Small intestine (tissue), 7 donors: ENCODE measurements around the gene DNAJB5. TPM values are rescaled to one million over a fixed set of nuclear protein-coding genes. Genes with fewer than 3 reads are reported as not detected.
"Not testable (repeated sequence)": the region's sequence is repeated elsewhere in the genome, so short reads cannot be mapped to it uniquely, and the experiment has no call there.

Source experiments
- DNase-seq, 2 donors: peaks; one replicate each; pipeline versions ENCODE4 v3.0.0 to v3.0.0-alpha.2; 2013
- FAIRE-seq: peaks from 2 replicates; lab custom pipeline; 2012; peaks lifted over from hg19 to GRCh38; lab: Jason Lieb, UNC
- H3K27ac ChIP-seq, 3 donors: one replicate each; pipeline ENCODE4 v1.5.1; 2013; ENCODE audit warnings: low read length in 2 of 3, mild to moderate bottlenecking in 2 of 3, control low read depth in 1 of 3, inconsistent platforms in 1 of 3, low read depth in 1 of 3, moderate library complexity in 1 of 3
- H3K27me3 ChIP-seq, 3 donors: one replicate each; pipeline ENCODE4 v1.6.1; 2013; ENCODE audit warnings: low read length in 3 of 3, inconsistent platforms in 1 of 3; ENCODE audit not compliant: control insufficient read depth in 3 of 3, insufficient read depth in 3 of 3
- H3K36me3 ChIP-seq, 3 donors: one replicate each; pipeline ENCODE4 v1.6.1; 2013; ENCODE audit warnings: low read length in 3 of 3, inconsistent platforms in 1 of 3, low read depth in 1 of 3, mild to moderate bottlenecking in 1 of 3, moderate library complexity in 1 of 3; ENCODE audit not compliant: control insufficient read depth in 3 of 3, insufficient read depth in 2 of 3
- H3K4me1 ChIP-seq, 3 donors: one replicate each; pipeline ENCODE4 v1.6.1; 2013; ENCODE audit warnings: low read length in 2 of 3, inconsistent platforms in 1 of 3, low read depth in 1 of 3, mild to moderate bottlenecking in 1 of 3, moderate library complexity in 1 of 3; ENCODE audit not compliant: control insufficient read depth in 3 of 3, insufficient read depth in 2 of 3
- H3K4me3 ChIP-seq, 3 donors: one replicate each; pipeline ENCODE4 v1.5.1; 2013; ENCODE audit warnings: low read length in 3 of 3, control low read depth in 1 of 3, inconsistent platforms in 1 of 3, low read depth in 1 of 3, mild to moderate bottlenecking in 1 of 3, moderate library complexity in 1 of 3
- H3K9me3 ChIP-seq, 2 donors: one replicate each; pipeline ENCODE4 v1.6.1; 2013; ENCODE audit warnings: low read depth in 1 of 2, low read length in 1 of 2; ENCODE audit not compliant: control insufficient read depth in 2 of 2, insufficient read depth in 1 of 2
- WGBS, 3 donors: extraction: QIAGEN DNeasy Blood & Tissue Kit; methylation state at CpG; one replicate each; pipeline ENCODE4 v1.1.7; 2013; 5-methylcytosine and 5-hydroxymethylcytosine counted together
- polyA plus RNA-seq, 4 donors: library from polyadenylated mRNA; stranded (reverse) in 3 of 4; unstranded in 1 of 4; fragments of 200-250 nt in 3 of 4; fragments of 120-200 nt in 1 of 4; gene quantifications; one replicate each; pipeline versions ENCODE4 v1.2.1 to v1.2.3, GENCODE V29; 2013
- donor health status: healthy with polysubstance abuse.
- donor health status: control.
- donor health status: control.
- donor health status: Bipolar disorder and iron deficiency.
- donor health status: healthy.

DNAJB5 gene
- polyA plus RNA-seq, 4 donors, result 2.2 to 6.8 (median 4.1) TPM

GRCh38 chr9:34998266-34998665 lies 8.7 kb downstream of the DNAJB5 start:
- no peaks in the 10 kb centered on the region for H3K9me3 ChIP-seq
- H3K36me3 ChIP-seq, result peaks cover 0 to 25% (median 0%) of the 10 kb centered on the region in 3 donors
- peak overlapping the region in 2 of 3 donors; percentile 86 for H3K27ac ChIP-seq
- peaks cover 0 to 43% (median 8%) of the 10 kb centered on the region in 3 donors for H3K4me1 ChIP-seq
- DNase-seq (no peak), FAIRE-seq (no peak)
- H3K4me3 ChIP-seq, result no peak overlapping the region
- H3K27me3 ChIP-seq, result no peaks in the 10 kb centered on the region
- WGBS, 3 donors, result 79 to 91% (median 85%) methylated on average over 3 of the region's 3 CpGs

- Histone ChIP-seq H3K27me3 (no peaks in the 10 kb centered on the region), H3K4me3 (no peak overlapping the region), H3K9me3 (no peaks in the 10 kb centered on the region), H3K27ac (no peak overlapping the region), H3K36me3 (peaks cover 0 to 25% (median 0%) of the 10 kb centered on the region in 3 donors), H3K4me1 (peaks cover 0 to 32% (median 8%) of the 10 kb centered on the region in 3 donors)
- DNase-seq, result no peak
- 97 to 100% (median 99%) methylated on average over 2 of the region's 2 CpGs for WGBS, 3 donors
- FAIRE-seq, result no peak
Measured at GRCh38 chr9:34999576-34999975, 10.0 kb downstream of the DNAJB5 start.

- no peak overlapping the region for H3K4me3 ChIP-seq
- FAIRE-seq (no peak), DNase-seq (no peak)
- no peaks in the 10 kb centered on the region for H3K27me3 ChIP-seq
- WGBS, 3 donors, result 92 to 95% (median 94%) methylated on average over 6 of the region's 6 CpGs
- H3K27ac ChIP-seq, result no peak overlapping the region
- H3K9me3 ChIP-seq, result no peaks in the 10 kb centered on the region
- peaks cover 0 to 25% (median 8%) of the 10 kb centered on the region in 3 donors for H3K4me1 ChIP-seq
- H3K36me3 ChIP-seq, result peaks cover 0 to 21% (median 0%) of the 10 kb centered on the region in 3 donors
Measured at GRCh38 chr9:35000535-35001284, 11.2 kb downstream of the DNAJB5 start.

- no peak overlapping the region for H3K27ac ChIP-seq
- DNase-seq (no peak), FAIRE-seq (no peak)
- peaks cover 0 to 18% (median 0%) of the 10 kb centered on the region in 3 donors for H3K36me3 ChIP-seq
- H3K4me3 ChIP-seq, result no peak overlapping the region
- 66 to 70% (median 66%) methylated on average over 2 of the region's 2 CpGs for WGBS, 3 donors
- H3K27me3 ChIP-seq, result no peaks in the 10 kb centered on the region
- peaks cover 0 to 21% (median 6%) of the 10 kb centered on the region in 3 donors for H3K4me1 ChIP-seq
- no peaks in the 10 kb centered on the region for H3K9me3 ChIP-seq
Measured at GRCh38 chr9:35001285-35001677, 11.7 kb downstream of the DNAJB5 start.

- Histone ChIP-seq H3K4me1 (peaks cover 0 to 16% (median 3%) of the 10 kb centered on the region in 3 donors), H3K4me3 (no peak overlapping the region), H3K27ac (no peak overlapping the region), H3K36me3 (peaks cover 0 to 13% (median 0%) of the 10 kb centered on the region in 3 donors), H3K9me3 (no peaks in the 10 kb centered on the region), H3K27me3 (no peaks in the 10 kb centered on the region)
- DNase-seq (no peak), FAIRE-seq (no peak)
- 90 to 93% (median 92%) methylated on average over 2 of the region's 2 CpGs for WGBS, 3 donors
Measured at GRCh38 chr9:35001803-35002502, 12.4 kb downstream of the DNAJB5 start.

GRCh38 chr9:35002623-35003022 lies 13.1 kb downstream of the DNAJB5 start:
- Histone ChIP-seq H3K36me3 (peaks cover 0 to 9% (median 0%) of the 10 kb centered on the region in 3 donors), H3K27ac (no peak overlapping the region), H3K9me3 (no peaks in the 10 kb centered on the region), H3K27me3 (no peaks in the 10 kb centered on the region), H3K4me3 (no peak overlapping the region), H3K4me1 (peaks cover 0 to 10% (median 3%) of the 10 kb centered on the region in 3 donors)
- DNase-seq, result no peak
- no peak for FAIRE-seq

- not testable (repeated sequence) for H3K4me3 ChIP-seq, H3K4me1 ChIP-seq, H3K27me3 ChIP-seq, H3K36me3 ChIP-seq, DNase-seq, FAIRE-seq, H3K27ac ChIP-seq, H3K9me3 ChIP-seq
- WGBS, 3 donors, result 70 to 80% (median 78%) methylated on average over 14 of the region's 14 CpGs
Measured at GRCh38 chr9:35004299-35004698, 14.8 kb downstream of the DNAJB5 start.

GRCh38 chr9:35010351-35010958 lies 20.9 kb downstream of the DNAJB5 start:
- Histone ChIP-seq H3K9me3 (peaks cover 2 to 15% of the 10 kb centered on the region in 2 donors), H3K4me3 (no peak overlapping the region), H3K27ac (no peak overlapping the region), H3K27me3 (no peaks in the 10 kb centered on the region), H3K4me1 (no peaks in the 10 kb centered on the region), H3K36me3 (peaks cover 0 to 5% (median 4%) of the 10 kb centered on the region in 3 donors)
- 92 to 93% (median 92%) methylated on average over 3 of the region's 3 CpGs for WGBS, 3 donors
- FAIRE-seq (no peak), DNase-seq (no peak)
